Measurements from ENCODE around the gene STK33. TPM values are rescaled to one million over a fixed set of nuclear protein-coding genes. Genes with fewer than 3 reads are reported as not detected.

Gene STK33
- total and polyA plus RNA-seq, 2 donors (not counting 3 experiments of a cell fraction or from before 2014, with no cell fraction given) = 0.63 to 3.4 TPM

DNA sequence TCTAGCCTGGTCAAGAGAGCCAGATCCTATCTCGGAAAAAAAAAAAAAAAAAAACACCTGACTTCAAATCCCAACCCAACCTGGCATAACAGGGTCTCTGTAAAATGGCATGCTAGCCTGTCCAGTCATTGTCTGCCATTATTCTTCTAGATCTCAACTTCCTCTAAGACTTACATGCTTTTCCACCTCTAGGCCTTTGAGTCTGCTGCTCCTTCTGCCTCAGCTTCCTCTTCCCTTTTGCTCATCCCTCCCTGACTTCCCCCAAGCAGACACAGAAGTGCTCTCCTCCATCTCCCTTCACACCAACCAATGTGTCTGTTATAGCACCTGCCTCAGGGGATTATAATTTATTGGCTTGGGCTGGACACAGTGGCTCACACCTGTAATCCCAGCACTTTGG, 7.8 kb downstream of the STK33 start:
- dilution Hi-C loops (cut with MboI; ENCODE audit: extremely low pct_ligation_motif_present, low sequenced_read_pairs) = no loop called here
- BruUV-seq (replicated peaks) = no TSS peak
- Histone ChIP-seq H3K27ac (ENCODE audit: insufficient read depth, low read depth, low read length) (no peak overlapping the region), H3K4me2 (ENCODE audit: insufficient read depth, low read length) (no peak overlapping the region), H3K9ac (replicated peaks; ENCODE audit: extremely low read depth, insufficient read depth, low read length) (no peak overlapping the region), H4K20me1 (replicated peaks; ENCODE audit: control insufficient read depth, extremely low read depth, insufficient read depth, low read length) (no peaks in the 10 kb centered on the region), H3K4me3 (replicated peaks in 1 of 3; ENCODE audit: insufficient read depth in 1 of 3, low read depth in 1 of 3, low read length in 3 of 3) (no peak overlapping the region), H3K36me3 (ENCODE audit: control insufficient read depth in 2 of 2, extremely low read depth in 1 of 2, insufficient read depth in 2 of 2, low read length in 2 of 2) (no peaks in the 10 kb centered on the region), H3K4me1 (ENCODE audit: control insufficient read depth, extremely low read depth, insufficient read depth, low read length) (no peaks in the 10 kb centered on the region), H3K9me3 (replicated peaks; ENCODE audit: control insufficient read depth, insufficient read depth, low read length) (no peaks in the 10 kb centered on the region), H3K27me3 (ENCODE audit: control insufficient read depth in 2 of 2, insufficient read depth in 2 of 2, low read length in 2 of 2) (peaks cover 2 to 6% of the 10 kb centered on the region in 2 experiments), H3K79me2 (ENCODE audit: control insufficient read depth, insufficient read depth, low read length) (no peaks in the 10 kb centered on the region), H2AFZ (ENCODE audit: low read depth, low read length) (no peak overlapping the region), H3K9me1 (replicated peaks; ENCODE audit: control insufficient read depth, extremely low read depth, insufficient read depth, low read length) (no peaks in the 10 kb centered on the region)
- TF ChIP-seq EZH2 (IDR thresholded peaks at IDR 0.05; ENCODE audit: borderline replicate concordance, low read depth, low read length, severe bottlenecking) = no peak
- TF ChIP-seq, protein P1, sequence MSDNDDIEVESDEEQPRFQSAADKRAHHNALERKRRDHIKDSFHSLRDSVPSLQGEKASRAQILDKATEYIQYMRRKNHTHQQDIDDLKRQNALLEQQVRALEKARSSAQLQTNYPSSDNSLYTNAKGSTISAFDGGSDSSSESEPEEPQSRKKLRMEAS (IDR thresholded peaks at IDR 0.05; ENCODE audit: insufficient read depth, insufficient read length) = no peak
- TF ChIP-seq FOS (IDR thresholded peaks at IDR 0.05; ENCODE audit: borderline replicate concordance, insufficient read depth, low read length) = no peak
- no peak for TF ChIP-seq JUN (IDR thresholded peaks at IDR 0.05; ENCODE audit: borderline replicate concordance, insufficient read depth, insufficient read length, low read depth)
- no peak for TF ChIP-seq MYC (IDR thresholded peaks at IDR 0.05; ENCODE audit: low read depth, low read length)
- TF ChIP-seq, protein P2, sequence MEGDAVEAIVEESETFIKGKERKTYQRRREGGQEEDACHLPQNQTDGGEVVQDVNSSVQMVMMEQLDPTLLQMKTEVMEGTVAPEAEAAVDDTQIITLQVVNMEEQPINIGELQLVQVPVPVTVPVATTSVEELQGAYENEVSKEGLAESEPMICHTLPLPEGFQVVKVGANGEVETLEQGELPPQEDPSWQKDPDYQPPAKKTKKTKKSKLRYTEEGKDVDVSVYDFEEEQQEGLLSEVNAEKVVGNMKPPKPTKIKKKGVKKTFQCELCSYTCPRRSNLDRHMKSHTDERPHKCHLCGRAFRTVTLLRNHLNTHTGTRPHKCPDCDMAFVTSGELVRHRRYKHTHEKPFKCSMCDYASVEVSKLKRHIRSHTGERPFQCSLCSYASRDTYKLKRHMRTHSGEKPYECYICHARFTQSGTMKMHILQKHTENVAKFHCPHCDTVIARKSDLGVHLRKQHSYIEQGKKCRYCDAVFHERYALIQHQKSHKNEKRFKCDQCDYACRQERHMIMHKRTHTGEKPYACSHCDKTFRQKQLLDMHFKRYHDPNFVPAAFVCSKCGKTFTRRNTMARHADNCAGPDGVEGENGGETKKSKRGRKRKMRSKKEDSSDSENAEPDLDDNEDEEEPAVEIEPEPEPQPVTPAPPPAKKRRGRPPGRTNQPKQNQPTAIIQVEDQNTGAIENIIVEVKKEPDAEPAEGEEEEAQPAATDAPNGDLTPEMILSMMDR (IDR thresholded peaks at IDR 0.05; ENCODE audit: extremely low read depth in 1 of 2, insufficient read depth in 1 of 2, low read depth in 1 of 2, low read length in 2 of 2) = no peak
- TF ChIP-seq POLR2A (IDR thresholded peaks at IDR 0.05; ENCODE audit: low read depth, low read length) = no peak
- no peak for TF ChIP-seq GATA2 (IDR thresholded peaks at IDR 0.05; ENCODE audit: insufficient read depth, insufficient read length, low read depth, low read length)
- no peak for TF ChIP-seq POLR2AphosphoS5 (IDR thresholded peaks at IDR 0.05; ENCODE audit: insufficient read depth, low read depth, low read length)
- ChIA-PET POLR2A (no interaction called here), CTCF (no interaction called here)
- no peak for DNase-seq (ENCODE audit: low read depth, low spot score)
- intact Hi-C loops (cut with micrococcal nuclease) = no loop called here
- no peak for FAIRE-seq
